A549 (cell line): ENCODE data around the gene DEXI. TPM values are rescaled to one million over a fixed set of nuclear protein-coding genes. Genes with fewer than 3 reads are reported as not detected.

ENCODE experiments used
- ATAC-seq, 2 experiments: fragments of 200-7000 bp in 1 of 2; fragments of >200 bp in 1 of 2; cut with Nextera tagmentation in 1 of 2; cut with Tn5 transposase in 1 of 2; 3 replicates each; pipeline versions ENCODE4 v1.8.0 to v1.9.1; 2018 to 2020; ENCODE audit warnings: mild to moderate bottlenecking in 1 of 2, moderate library complexity in 1 of 2
- CTCF ChIA-PET: fragments of 300-600 bp; sonication (Branson Sonifier 250); formaldehyde crosslinking; extraction: SDS; loops from one replicate; lab custom pipeline; 2021; ENCODE audit warnings: antibody characterized with exemption, inconsistent platforms; lab: Yijun Ruan, JAX
- POLR2A ChIA-PET: fragments of 350-600 bp; formaldehyde crosslinking; extraction: SDS; loops from one replicate; lab custom pipeline; 2021; ENCODE audit warnings: antibody characterized with exemption, inconsistent platforms; lab: Yijun Ruan, JAX
- DNase-seq, 2 experiments: peaks; one replicate each; pipeline versions ENCODE4 v3.0.0 to v3.0.0-alpha.2; 2011 to 2016; ENCODE audit warnings: low read depth in 1 of 2, low spot score in 1 of 2
- FAIRE-seq: peaks from 2 replicates; lab custom pipeline; 2011; peaks lifted over from hg19 to GRCh38; lab: Jason Lieb, UNC
- H3K27ac ChIP-seq, 2 experiments: fragments of >200 bp; sonication (Bioruptor Twin); formaldehyde crosslinking; 3 replicates each; pipeline ENCODE4 v1.5.1; 2016 to 2017
- H3K4me1 ChIP-seq: fragments of >200 bp; sonication (Bioruptor Twin); formaldehyde crosslinking; 3 replicates; pipeline ENCODE4 v1.6.1; 2016
- H3K4me2 ChIP-seq: fragments of >200 bp; sonication (Bioruptor Twin); formaldehyde crosslinking; 3 replicates; pipeline ENCODE4 v1.6.1; 2016
- H3K4me3 ChIP-seq: fragments of >200 bp; sonication (Bioruptor Twin); formaldehyde crosslinking; 3 replicates; pipeline ENCODE4 v1.5.1; 2016
- H3K9me3 ChIP-seq: fragments of >200 bp; sonication (Bioruptor Twin); formaldehyde crosslinking; 3 replicates; pipeline ENCODE4 v1.6.1; 2016
- ATOH8 ChIP-seq: fragments of 250-450 bp; sonication (Bioruptor Pico); IDR thresholded peaks from 2 replicates; pipeline ENCODE4 v1.5.0; 2020; ENCODE audit warnings: low read depth, mild to moderate bottlenecking, moderate library complexity
- BCL3 ChIP-seq: fragments of >200 bp; sonication (Bioruptor Twin); formaldehyde crosslinking; IDR thresholded peaks from 3 replicates; pipeline ENCODE4 v1.6.1; 2016
- BHLHE40 ChIP-seq: IDR thresholded peaks from 2 replicates; pipeline ENCODE4 v1.6.1; 2012; ENCODE audit warnings: low read depth, low read length, inconsistent platforms
- EP300 ChIP-seq, 2 experiments: fragments of >200 bp; sonication (Bioruptor Twin); formaldehyde crosslinking; IDR thresholded peaks; 2 replicates in 1 of 2; 3 replicates in 1 of 2; pipeline ENCODE4 v1.6.1; 2016 to 2017
- FOSB ChIP-seq: fragments of 250-450 bp; sonication (Bioruptor Pico); IDR thresholded peaks from 2 replicates; pipeline ENCODE4 v1.5.0; 2020; ENCODE audit warnings: mild to moderate bottlenecking, moderate library complexity
- FOSL2 ChIP-seq, 2 experiments: fragments of 450-650 bp in 1 of 2; fragments of >200 bp in 1 of 2; sonication (Bioruptor Twin) in 1 of 2; formaldehyde crosslinking; IDR thresholded peaks; 2 replicates each; pipeline versions ENCODE4 v1.5.0 to v1.6.1; 2016 to 2020; ENCODE audit warnings: mild to moderate bottlenecking in 1 of 2, moderate library complexity in 1 of 2
- GATA3 ChIP-seq: IDR thresholded peaks from 2 replicates; pipeline ENCODE4 v1.6.1; 2012; ENCODE audit warnings: borderline replicate concordance
- HMGXB4 ChIP-seq: fragments of 250-450 bp; sonication (Bioruptor Pico); IDR thresholded peaks from 2 replicates; pipeline ENCODE4 v1.5.0; 2021; ENCODE audit warnings: mild to moderate bottlenecking, moderate library complexity, borderline replicate concordance
- HOXB13 ChIP-seq: fragments of 250-450 bp; sonication (Bioruptor Pico); IDR thresholded peaks from 2 replicates; pipeline ENCODE4 v1.5.0; 2020; ENCODE audit warnings: low read depth, mild to moderate bottlenecking, moderate library complexity
- HOXB5 ChIP-seq: fragments of 250-450 bp; sonication (Bioruptor Pico); IDR thresholded peaks from 2 replicates; pipeline ENCODE4 v1.5.0; 2020; ENCODE audit warnings: mild to moderate bottlenecking, moderate library complexity
- KDM5A ChIP-seq: fragments of 200-600 bp; sonication (generic); IDR thresholded peaks from 2 replicates; pipeline ENCODE4 v1.6.1; 2016; ENCODE audit warnings: antibody characterized with exemption, mild to moderate bottlenecking
- MAFK ChIP-seq: fragments of 450-650 bp; IDR thresholded peaks from 2 replicates; pipeline ENCODE4 v1.6.1; 2014; ENCODE audit not compliant: partially characterized antibody
- MAX ChIP-seq: IDR thresholded peaks from 2 replicates; pipeline ENCODE4 v1.6.1; 2012
- NR3C1 ChIP-seq: fragments of >200 bp; sonication (Bioruptor Twin); formaldehyde crosslinking; IDR thresholded peaks from 3 replicates; pipeline ENCODE4 v1.6.1; 2017
- PBX3 ChIP-seq: IDR thresholded peaks from 2 replicates; pipeline ENCODE4 v1.6.1; 2012
- POLR2AphosphoS2 ChIP-seq: conservative IDR thresholded peaks from 2 replicates; pipeline ENCODE4 v1.6.1; 2012; ENCODE audit warnings: low read length, improper control_type of control experiment, inconsistent platforms
- RARB ChIP-seq: fragments of 250-450 bp; sonication (Bioruptor Pico); IDR thresholded peaks from 2 replicates; pipeline ENCODE4 v1.8.0; 2021; ENCODE audit warnings: mild to moderate bottlenecking, moderate library complexity
- TFCP2L1 ChIP-seq: fragments of 250-450 bp; sonication (Bioruptor Pico); IDR thresholded peaks from 2 replicates; pipeline ENCODE4 v1.5.0; 2021; ENCODE audit warnings: mild to moderate bottlenecking
- TP53 ChIP-seq: fragments of 250-450 bp; sonication (Bioruptor Pico); IDR thresholded peaks from 2 replicates; pipeline ENCODE4 v1.5.0; 2021; ENCODE audit warnings: mild to moderate bottlenecking, moderate library complexity
- USF2 ChIP-seq: fragments of 450-650 bp; IDR thresholded peaks from 2 replicates; pipeline ENCODE4 v1.6.1; 2014; ENCODE audit warnings: antibody characterized with exemption
- WGBS: methylation state at CpG from one replicate; pipeline ENCODE4 v1.1.6; 2017; ENCODE audit errors: missing lambda C conversion rate; 5-methylcytosine and 5-hydroxymethylcytosine counted together
- polyA plus RNA-seq, 4 experiments: library from polyadenylated mRNA; depleted of rRNA in 3 of 4; stranded (reverse); fragments of >200 nt; fragmentation: RNase III in 1 of 4; extraction: RNeasy Plus Mini Kit Qiagen cat#74134 plus additional on column Dnase treatment in 1 of 4; gene quantifications; 2 replicates in 3 of 4; 3 replicates in 1 of 4; pipeline ENCODE4 v1.2.3, GENCODE V29; 2011 to 2017

DEXI gene
- polyA plus RNA-seq, 2 of the 4 experiments (the other 2 are of a cell fraction): 22.0 to 34.0 TPM

- no peak for TF ChIP-seq NR3C1
- no peak for TF ChIP-seq FOSL2 (IDR thresholded peaks at IDR 0.05)
- peak; percentile 54; the same call in 1 of the 2 replicates for TF ChIP-seq FOSL2 (CRISPR knock-in tag; IDR thresholded peaks at IDR 0.05)
- Histone ChIP-seq H3K4me2 (no peak overlapping the region), H3K27ac (no peak overlapping the region), H3K9me3 (no peaks in the 10 kb centered on the region), H3K4me3 (no peak overlapping the region), H3K4me1 (no peaks in the 10 kb centered on the region)
- DNase-seq (no peak), ATAC-seq (no peak), FAIRE-seq (no peak)
- ChIA-PET POLR2A (no interaction called here), CTCF (interaction anchor here (0.9 to 1.4 kb wide), 3 partner anchors 16 to 30 kb away, joined by 3 to 6 read pairs (median 4); no protein-coding TSS in a partner anchor)
- 88% methylated on average over 13 of the region's 13 CpGs for WGBS
These were observed 7.8 kb downstream of the DEXI start for GRCh38 chr16:10934325-10935107.

GRCh38 chr16:10933865-10934264, 8.4 kb downstream of the DEXI start:
- CTCF ChIA-PET: interaction anchor here (0.9 to 1.4 kb wide), 3 partner anchors 15 to 30 kb away, joined by 3 to 6 read pairs (median 4); no protein-coding TSS in a partner anchor
- POLR2A ChIA-PET: no interaction called here
- FAIRE-seq: no peak
- no peak for DNase-seq
- ATAC-seq: no peak
- TF ChIP-seq TP53 (CRISPR knock-in tag): no peak
- TF ChIP-seq EP300 (IDR thresholded peaks at IDR 0.05): no peak
- TF ChIP-seq TFCP2L1 (CRISPR knock-in tag): no peak
- no peak for TF ChIP-seq BCL3
- TF ChIP-seq USF2: no peak
- no peak for TF ChIP-seq ATOH8
- TF ChIP-seq NR3C1: no peak
- TF ChIP-seq HOXB5 (CRISPR knock-in tag): no peak
- no peak for TF ChIP-seq GATA3
- TF ChIP-seq HOXB13: no peak
- TF ChIP-seq BHLHE40: no peak
- no peak for TF ChIP-seq RARB (CRISPR knock-in tag)
- no peak for TF ChIP-seq PBX3
- TF ChIP-seq KDM5A: no peak
- no peak for TF ChIP-seq MAX
- TF ChIP-seq MAFK: no peak
- no peak for TF ChIP-seq FOSB
- no peak for TF ChIP-seq HMGXB4
- TF ChIP-seq POLR2AphosphoS2: no peak
- H3K4me3 ChIP-seq: no peak overlapping the region
- H3K4me1 ChIP-seq: no peaks in the 10 kb centered on the region
- H3K27ac ChIP-seq: no peak overlapping the region
- 97% methylated on average over 8 of the region's 8 CpGs for WGBS
- H3K4me2 ChIP-seq: no peak overlapping the region
- no peaks in the 10 kb centered on the region for H3K9me3 ChIP-seq
